GM23338 (cell line): ENCODE results near the gene CEP55. TPM values are rescaled to one million over a fixed set of nuclear protein-coding genes. Genes with fewer than 3 reads are reported as not detected.

Experiments used
- ATAC-seq: fragments of 200-7000 bp; cut with Tn5 transposase; 3 replicates; pipeline ENCODE4 v1.9.1; 2020
- DNase-seq: peaks from one replicate; pipeline ENCODE4 v3.0.0-alpha.2; 2015; ENCODE audit warnings: low spot score
- H2AFZ ChIP-seq: fragments of 200-600 bp; sonication (generic); 2 replicates; pipeline ENCODE4 v1.8.0; 2016; ENCODE audit warnings: antibody characterized with exemption, mild to moderate bottlenecking, moderate library complexity
- H3F3A ChIP-seq: fragments of 200-600 bp; sonication (generic); replicated peaks from 2 replicates; pipeline ENCODE4 v1.8.0; 2017; ENCODE audit warnings: antibody characterized with exemption, mixed run types, low read depth
- H3K27ac ChIP-seq: fragments of 200-600 bp; sonication (generic); 2 replicates; pipeline ENCODE4 v1.6.1; 2016; ENCODE audit warnings: low read depth
- H3K27me3 ChIP-seq: fragments of 200-600 bp; sonication (generic); 2 replicates; pipeline ENCODE4 v1.8.0; 2016; ENCODE audit warnings: mild to moderate bottlenecking, mixed run types, moderate library complexity; ENCODE audit not compliant: insufficient read depth
- H3K36me3 ChIP-seq: fragments of 200-600 bp; sonication (generic); 2 replicates; pipeline ENCODE4 v1.8.0; 2016; ENCODE audit warnings: mild to moderate bottlenecking; ENCODE audit not compliant: insufficient read depth
- H3K4me1 ChIP-seq: fragments of 200-600 bp; sonication (generic); 2 replicates; pipeline ENCODE4 v1.8.0; 2016; ENCODE audit warnings: mild to moderate bottlenecking, moderate library complexity; ENCODE audit not compliant: insufficient read depth
- H3K4me2 ChIP-seq: fragments of 200-600 bp; sonication (generic); 2 replicates; pipeline ENCODE4 v1.7.1; 2017; ENCODE audit warnings: mixed run types
- H3K4me3 ChIP-seq: fragments of 200-600 bp; sonication (generic); 2 replicates; pipeline ENCODE4 v1.6.1; 2016; ENCODE audit warnings: mixed run types
- H3K79me2 ChIP-seq: fragments of 200-600 bp; sonication (generic); replicated peaks from 2 replicates; pipeline ENCODE4 v1.8.0; 2017; ENCODE audit warnings: mild to moderate bottlenecking; ENCODE audit not compliant: insufficient read depth
- H3K9me2 ChIP-seq: fragments of 200-600 bp; sonication (generic); 2 replicates; pipeline ENCODE4 v1.8.0; 2017; ENCODE audit not compliant: insufficient read depth
- H4K20me1 ChIP-seq: fragments of 200-600 bp; sonication (generic); replicated peaks from 2 replicates; pipeline ENCODE4 v1.8.0; 2017; ENCODE audit warnings: mild to moderate bottlenecking; ENCODE audit not compliant: insufficient read depth
- H3K27ac Mint-ChIP-seq: 2 replicates; pipeline ENCODE4 v1.8.0; 2020; ENCODE audit warnings: inconsistent platforms, mild to moderate bottlenecking, moderate library complexity, mixed read lengths
- H3K27me3 Mint-ChIP-seq: 3 replicates; pipeline ENCODE4 v1.8.0; 2022; ENCODE audit warnings: low read depth, mild to moderate bottlenecking, moderate library complexity, mixed read lengths, inconsistent platforms; ENCODE audit not compliant: insufficient read depth, poor library complexity
- H3K36me3 Mint-ChIP-seq: 3 replicates; pipeline ENCODE4 v1.8.0; 2021; ENCODE audit warnings: low read depth, mild to moderate bottlenecking, inconsistent platforms, moderate library complexity, mixed read lengths
- H3K4me1 Mint-ChIP-seq: 3 replicates; pipeline ENCODE4 v1.8.0; 2020; ENCODE audit warnings: mild to moderate bottlenecking, inconsistent platforms, mixed read lengths
- H3K4me3 Mint-ChIP-seq: 3 replicates; pipeline ENCODE4 v1.8.0; 2021; ENCODE audit warnings: moderate library complexity, mild to moderate bottlenecking, inconsistent platforms, mixed read lengths
- H3K9me3 Mint-ChIP-seq: 3 replicates; pipeline ENCODE4 v1.8.0; 2020; ENCODE audit warnings: moderate library complexity, mild to moderate bottlenecking, inconsistent platforms, mixed read lengths
- CTCF ChIP-seq, 2 experiments: fragments of 200-600 bp in 1 of 2; sonication (generic) in 1 of 2; conservative IDR thresholded peaks; 2 replicates each; pipeline versions ENCODE4 v1.5.1 to v1.6.1; 2016 to 2017; ENCODE audit warnings: antibody characterized with exemption in 2 of 2, low read depth in 2 of 2, mild to moderate bottlenecking in 2 of 2, moderate library complexity in 1 of 2
- ETS1 ChIP-seq: IDR thresholded peaks from 2 replicates; pipeline ENCODE4 v1.6.1; 2016; ENCODE audit warnings: antibody characterized with exemption
- EZH2 ChIP-seq: fragments of 200-600 bp; sonication (generic); IDR thresholded peaks from one replicate; pipeline ENCODE4 v1.8.0; 2017; ENCODE audit warnings: antibody characterized with exemption, mild to moderate bottlenecking, low read depth; ENCODE audit not compliant: unreplicated experiment
- EZH2phosphoT487 ChIP-seq: fragments of 200-600 bp; sonication (generic); IDR thresholded peaks from one replicate; pipeline ENCODE4 v1.8.1; 2018; ENCODE audit warnings: antibody characterized with exemption; ENCODE audit not compliant: unreplicated experiment
- JUNB ChIP-seq: IDR thresholded peaks from one replicate; pipeline ENCODE4 v1.6.1; 2016; ENCODE audit warnings: antibody characterized with exemption; ENCODE audit not compliant: unreplicated experiment
- POLR2AphosphoS5 ChIP-seq: IDR thresholded peaks from 2 replicates; pipeline ENCODE4 v1.6.1; 2016; ENCODE audit warnings: antibody characterized with exemption, low read depth
- ZNF114 ChIP-seq: fragments of 250-450 bp; sonication (Bioruptor Pico); IDR thresholded peaks from 2 replicates; pipeline ENCODE4 v1.5.0; 2020; ENCODE audit warnings: mild to moderate bottlenecking, moderate library complexity
- ZNF331 ChIP-seq: fragments of 250-450 bp; sonication (Bioruptor Pico); IDR thresholded peaks from 2 replicates; pipeline ENCODE4 v1.5.0; 2020; ENCODE audit warnings: low read depth, mild to moderate bottlenecking, moderate library complexity
- ZNF462 ChIP-seq: fragments of 250-450 bp; sonication (Bioruptor Pico); IDR thresholded peaks from 2 replicates; pipeline ENCODE4 v1.5.0; 2020; ENCODE audit warnings: mild to moderate bottlenecking, moderate library complexity
- polyA plus RNA-seq: library from polyadenylated mRNA; unstranded; fragments of >200 nt; fragmentation: Nextera tagmentation; extraction: Ambion mirVana; gene quantifications from 2 replicates; pipeline ENCODE4 v1.2.1, GENCODE V29; 2016
- total RNA-seq: library from RNA; depleted of rRNA; stranded (reverse); fragments of >200 nt; shearing (Covaris generic); gene quantifications from 2 replicates; pipeline ENCODE4 v1.2.3, GENCODE V29; 2014

Gene CEP55
- total and polyA plus RNA-seq, 2 experiments from 2014 or later = 12.4 to 22.4 TPM

GRCh38 chr10:93475871-93476270 lies 20.5 kb upstream of the CEP55 start:
- Histone ChIP-seq H3K4me1 (peaks cover 12% of the 10 kb centered on the region; the same call in 1 of the 2 replicates), H3K9me2 (no peaks in the 10 kb centered on the region), H4K20me1 (no peaks in the 10 kb centered on the region), H3K27ac (no peak overlapping the region), H3F3A (no peaks in the 10 kb centered on the region), H3K36me3 (no peaks in the 10 kb centered on the region), H3K4me2 (no peak overlapping the region), H3K4me3 (no peak overlapping the region), H3K27me3 (peaks cover 4% of the 10 kb centered on the region; the same call in 1 of the 2 replicates), H3K79me2 (no peaks in the 10 kb centered on the region), H2AFZ (no peak overlapping the region)
- Mint-ChIP-seq H3K4me1 (peaks cover 14% of the 10 kb centered on the region), H3K36me3 (no peaks in the 10 kb centered on the region), H3K9me3 (no peaks in the 10 kb centered on the region), H3K4me3 (no peak overlapping the region), H3K27me3 (peaks cover 1% of the 10 kb centered on the region), H3K27ac (no peak overlapping the region)
- no peak for ATAC-seq
- TF ChIP-seq ZNF331 (no peak), CTCF (conservative IDR thresholded peaks at IDR 0.05; ENCODE audit: low read depth in 2 of 2) (no peak)
- no peak for DNase-seq

GRCh38 chr10:93476756-93477155 lies 19.7 kb upstream of the CEP55 start:
- peaks cover 6% of the 10 kb centered on the region; the same call in 1 of the 2 replicates for H3K4me1 ChIP-seq
- ATAC-seq (no peak), DNase-seq (no peak)
- H3K9me2 ChIP-seq = no peaks in the 10 kb centered on the region
- no peak overlapping the region for H3K4me2 ChIP-seq
- H3K36me3 ChIP-seq = no peaks in the 10 kb centered on the region
- peaks cover 15% of the 10 kb centered on the region for H3K4me1 Mint-ChIP-seq
- H3K27ac Mint-ChIP-seq = no peak overlapping the region
- no peak overlapping the region for H3K4me3 ChIP-seq
- H3K27ac ChIP-seq = no peak overlapping the region
- TF ChIP-seq ZNF462 (CRISPR knock-in tag) (no peak), JUNB (no peak), CTCF (conservative IDR thresholded peaks at IDR 0.05; ENCODE audit: low read depth in 2 of 2) (no peak), EZH2phosphoT487 (no peak), ETS1 (no peak), ZNF114 (CRISPR knock-in tag) (no peak), POLR2AphosphoS5 (no peak), EZH2 (no peak), ZNF331 (no peak)
- no peak overlapping the region for H3K4me3 Mint-ChIP-seq
- H4K20me1 ChIP-seq = no peaks in the 10 kb centered on the region
- H3K79me2 ChIP-seq = no peaks in the 10 kb centered on the region
- no peaks in the 10 kb centered on the region for H3K36me3 Mint-ChIP-seq
- no peaks in the 10 kb centered on the region for H3K9me3 Mint-ChIP-seq
- H3F3A ChIP-seq = no peaks in the 10 kb centered on the region
- H2AFZ ChIP-seq = no peak overlapping the region
- peaks cover 13% of the 10 kb centered on the region for H3K27me3 ChIP-seq
- peaks cover 3% of the 10 kb centered on the region for H3K27me3 Mint-ChIP-seq
